ENCODE measurements around the gene SPAG4.

DNA sequence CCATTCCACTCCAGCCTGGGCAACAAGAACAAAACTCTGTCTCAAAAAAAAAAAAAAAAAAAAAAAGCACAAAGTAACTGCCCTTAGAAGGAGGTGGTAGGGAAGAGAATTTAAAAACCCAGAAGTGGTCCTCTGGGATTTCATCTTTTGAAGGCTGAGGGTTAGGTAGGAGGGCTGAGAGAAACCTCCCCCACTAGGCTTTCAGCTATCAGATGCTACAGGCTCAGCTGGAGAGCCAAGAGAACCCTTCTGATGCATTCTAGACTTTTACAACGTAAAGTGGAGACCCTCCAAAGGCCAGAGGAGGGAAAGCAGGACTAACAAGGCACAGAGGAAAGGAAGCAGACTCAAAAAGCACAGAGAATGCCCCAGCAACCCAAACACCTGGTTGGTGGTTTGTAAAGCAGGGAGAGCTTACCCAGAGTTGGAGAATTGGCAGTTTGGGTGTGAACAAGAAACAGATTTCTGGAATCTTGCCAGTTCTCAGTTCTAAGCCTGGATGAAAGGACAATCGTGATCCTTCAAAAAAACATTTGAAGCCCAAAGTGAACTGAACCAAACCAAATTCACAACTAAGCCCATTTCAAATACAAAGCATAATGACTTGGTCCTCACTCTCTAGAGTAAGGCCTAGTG, 23.2 kb upstream of the SPAG4 start:
- no peak for TF ChIP-seq EP300 (IDR thresholded peaks at IDR 0.05)
- TF ChIP-seq, protein P1, sequence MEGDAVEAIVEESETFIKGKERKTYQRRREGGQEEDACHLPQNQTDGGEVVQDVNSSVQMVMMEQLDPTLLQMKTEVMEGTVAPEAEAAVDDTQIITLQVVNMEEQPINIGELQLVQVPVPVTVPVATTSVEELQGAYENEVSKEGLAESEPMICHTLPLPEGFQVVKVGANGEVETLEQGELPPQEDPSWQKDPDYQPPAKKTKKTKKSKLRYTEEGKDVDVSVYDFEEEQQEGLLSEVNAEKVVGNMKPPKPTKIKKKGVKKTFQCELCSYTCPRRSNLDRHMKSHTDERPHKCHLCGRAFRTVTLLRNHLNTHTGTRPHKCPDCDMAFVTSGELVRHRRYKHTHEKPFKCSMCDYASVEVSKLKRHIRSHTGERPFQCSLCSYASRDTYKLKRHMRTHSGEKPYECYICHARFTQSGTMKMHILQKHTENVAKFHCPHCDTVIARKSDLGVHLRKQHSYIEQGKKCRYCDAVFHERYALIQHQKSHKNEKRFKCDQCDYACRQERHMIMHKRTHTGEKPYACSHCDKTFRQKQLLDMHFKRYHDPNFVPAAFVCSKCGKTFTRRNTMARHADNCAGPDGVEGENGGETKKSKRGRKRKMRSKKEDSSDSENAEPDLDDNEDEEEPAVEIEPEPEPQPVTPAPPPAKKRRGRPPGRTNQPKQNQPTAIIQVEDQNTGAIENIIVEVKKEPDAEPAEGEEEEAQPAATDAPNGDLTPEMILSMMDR (IDR thresholded peaks at IDR 0.05): no peak
